Thymus (tissue), 11 donors: Measurements from ENCODE around the gene BIVM. TPM values are rescaled to one million over a fixed set of nuclear protein-coding genes. Genes with fewer than 3 reads are reported as not detected.
"Not testable (repeated sequence)": the region's sequence is repeated elsewhere in the genome, so short reads cannot be mapped to it uniquely, and the experiment has no call there.

ENCODE experiments used
- DNase-seq, 9 donors: peaks; one replicate each; pipeline ENCODE4 v3.0.0-alpha.2; 2013; ENCODE audit warnings: low spot score in 9 of 9, low read depth in 6 of 9, missing footprints in 1 of 9
- H3K27ac ChIP-seq, 2 donors: one replicate each; pipeline ENCODE4 v1.5.1; 2013; ENCODE audit warnings: control low read depth in 1 of 2, low read depth in 1 of 2, low read length in 1 of 2, mild to moderate bottlenecking in 1 of 2, moderate library complexity in 1 of 2
- H3K27me3 ChIP-seq, 2 donors: one replicate each; pipeline ENCODE4 v1.5.1; 2013; ENCODE audit warnings: low read length in 1 of 2; ENCODE audit not compliant: control insufficient read depth in 2 of 2, insufficient read depth in 1 of 2
- H3K36me3 ChIP-seq, 2 donors: one replicate each; pipeline ENCODE4 v1.5.1; 2013; ENCODE audit warnings: low read length in 1 of 2, mild to moderate bottlenecking in 1 of 2, moderate library complexity in 1 of 2; ENCODE audit not compliant: control insufficient read depth in 2 of 2, insufficient read depth in 2 of 2
- H3K4me1 ChIP-seq, 2 donors: one replicate each; pipeline ENCODE4 v1.5.1; 2013; ENCODE audit warnings: low read length in 2 of 2; ENCODE audit not compliant: control insufficient read depth in 2 of 2, insufficient read depth in 2 of 2
- H3K4me3 ChIP-seq, 2 donors: one replicate each; pipeline ENCODE4 v1.5.1; 2013; ENCODE audit warnings: low read length in 2 of 2, control low read depth in 1 of 2, mild to moderate bottlenecking in 1 of 2
- H3K9me3 ChIP-seq, 2 donors: one replicate each; pipeline ENCODE4 v1.5.1; 2013; ENCODE audit warnings: low read length in 1 of 2, mild to moderate bottlenecking in 1 of 2; ENCODE audit not compliant: control insufficient read depth in 2 of 2, insufficient read depth in 1 of 2
- WGBS: extraction: QIAGEN DNeasy Blood & Tissue Kit; methylation state at CpG from one replicate; pipeline ENCODE4 v1.1.7; 2013; 5-methylcytosine and 5-hydroxymethylcytosine counted together
- polyA plus RNA-seq: library from polyadenylated mRNA; stranded (reverse); fragments of 200-250 nt; gene quantifications from one replicate; pipeline ENCODE4 v1.2.3, GENCODE V29; 2013
- total RNA-seq: library from RNA; stranded (reverse); fragments of 120-200 nt; gene quantifications from one replicate; pipeline ENCODE4 v1.2.4, GENCODE V29; 2013
- donor health status: healthy.

Gene BIVM
- total and polyA plus RNA-seq, 2 donors, result 12.2 to 18.0 TPM

DNA sequence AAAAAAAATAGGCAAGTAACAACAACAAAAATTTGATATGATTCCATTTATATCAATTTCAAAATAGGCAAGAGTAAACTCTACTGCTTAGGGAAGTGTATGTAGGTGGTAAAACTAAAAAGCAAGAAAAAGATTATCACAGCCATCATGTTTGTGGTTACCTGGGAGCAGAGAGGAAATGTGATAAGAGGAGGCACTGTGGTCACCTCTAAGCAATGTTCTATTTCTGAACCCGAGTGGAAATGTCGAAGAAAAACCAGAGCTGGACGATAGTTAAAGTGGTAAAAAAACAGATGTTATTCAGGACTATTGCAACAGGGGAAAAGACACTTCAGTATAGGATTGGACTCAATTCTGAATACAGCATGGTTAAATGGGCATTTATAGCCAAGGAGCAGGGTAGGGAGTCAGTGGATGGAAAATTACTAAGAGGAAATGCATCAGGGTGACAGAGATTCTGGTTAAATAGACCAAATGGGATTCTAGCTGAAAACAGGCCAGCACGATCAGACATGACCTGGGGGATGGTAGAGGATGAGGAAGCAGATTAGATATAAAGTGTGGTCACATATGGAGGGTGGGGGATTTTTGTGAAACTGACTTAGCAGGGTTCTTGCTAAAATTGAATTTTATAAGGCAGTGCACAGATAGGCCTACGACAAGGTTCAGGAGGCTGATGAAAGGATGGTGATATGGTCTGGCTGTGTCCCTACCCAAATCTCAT, 19.3 kb upstream of the BIVM start:
- no peaks in the 10 kb centered on the region for H3K27me3 ChIP-seq
- DNase-seq, result peak in 1 of 9 donors; percentile 53
- H3K9me3 ChIP-seq, result peaks cover 0 to 6% of the 10 kb centered on the region in 2 donors
- H3K27ac ChIP-seq, result peak overlapping the region in 1 of 2 donors; percentile 38
- no peak overlapping the region for H3K4me3 ChIP-seq
- no peaks in the 10 kb centered on the region for H3K36me3 ChIP-seq
- H3K4me1 ChIP-seq, result peaks cover 5 to 6% of the 10 kb centered on the region in 2 donors
- 9% methylated on average over 5 of the region's 5 CpGs for WGBS

DNA sequence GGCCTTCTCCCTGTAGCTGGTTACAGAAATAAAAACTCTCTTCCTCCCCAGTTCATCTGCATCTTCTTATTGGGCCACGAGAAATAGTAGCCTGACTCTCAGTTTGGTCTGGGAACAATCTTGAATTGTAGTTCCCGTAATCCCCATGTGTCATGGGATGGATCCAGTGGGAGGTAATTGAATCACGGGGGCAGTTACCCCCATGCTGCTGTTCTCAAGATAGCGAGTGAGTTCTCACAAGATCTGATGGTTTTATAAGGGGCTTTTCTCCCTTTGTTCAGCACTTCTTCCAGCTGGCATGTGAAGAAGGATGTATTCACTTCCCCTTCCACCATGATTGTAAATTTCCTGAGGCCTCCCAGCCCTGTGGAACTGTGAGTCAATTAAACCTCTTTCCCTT, 18.3 kb upstream of the BIVM start:
- not testable (repeated sequence) for H3K9me3 ChIP-seq, DNase-seq, H3K27ac ChIP-seq, H3K4me3 ChIP-seq, H3K36me3 ChIP-seq, H3K4me1 ChIP-seq, H3K27me3 ChIP-seq
- WGBS, result 87% methylated on average over 4 of the region's 4 CpGs

GRCh38 chr13:102781591-102781990, 17.3 kb upstream of the BIVM start:
- H3K4me3 ChIP-seq, result no peak overlapping the region
- H3K9me3 ChIP-seq, result peaks cover 0 to 6% of the 10 kb centered on the region in 2 donors
- no peak for DNase-seq
- H3K36me3 ChIP-seq, result no peaks in the 10 kb centered on the region
- H3K4me1 ChIP-seq, result peaks cover 3 to 4% of the 10 kb centered on the region in 2 donors
- no peak overlapping the region for H3K27ac ChIP-seq
- WGBS, result 98% methylated on average over 1 of the region's 1 CpG
- no peaks in the 10 kb centered on the region for H3K27me3 ChIP-seq

GRCh38 chr13:102784483-102784882, 14.4 kb upstream of the BIVM start:
- 94% methylated on average over 3 of the region's 3 CpGs for WGBS
- Histone ChIP-seq H3K4me1 (peaks cover 0 to 2% of the 10 kb centered on the region in 2 donors), H3K27ac (no peak overlapping the region), H3K36me3 (peaks cover 0 to 4% of the 10 kb centered on the region in 2 donors), H3K27me3 (no peaks in the 10 kb centered on the region), H3K4me3 (no peak overlapping the region), H3K9me3 (peaks cover 0 to 6% of the 10 kb centered on the region in 2 donors)
- no peak for DNase-seq

DNA sequence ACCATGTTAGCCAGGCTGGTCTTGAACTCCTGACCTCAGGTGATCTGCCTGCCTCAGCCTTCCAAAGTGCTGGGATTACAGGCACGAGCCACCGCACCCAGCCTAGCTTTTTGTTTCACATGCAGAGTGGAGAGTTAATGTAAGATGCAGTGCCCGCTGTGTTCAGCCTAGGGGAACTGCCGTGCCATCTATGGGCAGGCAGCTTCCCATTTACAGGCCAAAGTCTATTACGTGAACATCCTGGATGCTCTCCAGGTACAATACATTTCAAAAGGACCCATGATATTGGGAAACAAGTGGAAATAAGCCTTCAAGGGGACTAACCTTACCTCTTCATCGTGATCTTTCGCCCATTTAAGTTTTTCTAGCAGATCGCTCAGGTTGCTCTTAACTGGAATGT, 10.2 kb upstream of the BIVM start:
- H3K27me3 ChIP-seq, result no peaks in the 10 kb centered on the region
- no peak for DNase-seq
- H3K27ac ChIP-seq, result no peak overlapping the region
- 98% methylated on average over 8 of the region's 8 CpGs for WGBS
- H3K36me3 ChIP-seq, result peaks cover 0 to 7% of the 10 kb centered on the region in 2 donors
- no peaks in the 10 kb centered on the region for H3K4me1 ChIP-seq
- H3K9me3 ChIP-seq, result no peaks in the 10 kb centered on the region
- H3K4me3 ChIP-seq, result no peak overlapping the region

DNA sequence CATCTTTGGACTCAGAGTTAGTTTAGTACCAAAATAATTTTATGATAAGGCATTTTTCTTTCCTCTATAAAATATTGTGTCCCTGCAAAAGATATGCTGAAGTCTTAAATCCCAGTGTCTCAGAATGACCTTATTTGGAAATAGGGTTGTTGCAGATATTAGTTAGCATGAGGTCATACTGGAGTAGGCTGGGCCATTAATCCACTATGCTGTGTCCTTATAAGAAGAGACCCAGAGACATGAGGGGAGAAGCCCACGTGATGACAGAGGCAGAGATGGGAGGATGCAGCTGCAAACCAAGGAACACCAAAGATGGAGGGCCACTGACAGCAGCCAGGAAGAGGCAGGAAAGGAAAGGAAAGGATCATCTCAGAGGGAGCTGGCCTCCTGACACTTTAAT, 6.5 kb upstream of the BIVM start:
- no peak for DNase-seq
- 94% methylated on average over 1 of the region's 1 CpG for WGBS

DNA sequence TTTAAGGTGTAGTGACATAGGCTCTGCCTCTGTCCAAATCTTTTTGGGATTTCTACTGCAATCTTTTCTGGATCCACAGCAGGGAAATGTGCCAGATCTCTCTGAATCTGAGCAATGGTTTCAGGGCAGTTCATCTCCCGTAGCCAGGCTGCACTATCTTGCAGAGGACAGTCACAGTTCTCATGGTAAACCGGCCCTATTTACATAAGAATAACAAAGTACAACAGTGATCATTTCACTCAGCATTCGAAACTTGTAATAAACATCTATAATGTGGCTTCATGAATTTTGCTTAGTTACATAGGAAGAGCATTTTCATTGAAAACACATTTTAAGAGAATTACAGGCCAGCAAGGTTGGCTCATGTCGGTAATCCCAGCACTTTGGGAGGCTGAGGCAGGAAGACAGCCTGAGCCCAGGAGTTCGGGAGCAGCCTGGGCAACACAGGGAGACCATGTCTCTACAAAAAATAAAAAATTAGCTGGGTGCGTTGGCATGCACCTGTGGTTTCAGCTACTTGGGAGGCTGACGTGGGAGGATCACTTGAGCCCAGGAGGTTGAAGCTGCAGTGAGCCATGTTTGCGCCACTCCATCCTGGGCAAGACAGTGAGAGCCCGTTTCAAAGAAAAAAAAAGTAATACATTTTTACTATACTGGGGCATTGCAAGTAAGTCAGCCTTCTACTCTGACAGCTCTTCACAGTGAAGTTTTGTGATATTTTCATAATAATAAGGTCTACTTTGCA, 5.1 kb upstream of the BIVM start:
- Histone ChIP-seq H3K27ac (no peak overlapping the region), H3K4me3 (no peak overlapping the region), H3K27me3 (peaks cover 13 to 15% of the 10 kb centered on the region in 2 donors), H3K4me1 (peaks cover 0 to under 1% of the 10 kb centered on the region in 2 donors), H3K36me3 (peaks cover 0 to 6% of the 10 kb centered on the region in 2 donors), H3K9me3 (no peaks in the 10 kb centered on the region)
- WGBS, result 97% methylated on average over 9 of the region's 9 CpGs
- DNase-seq, result no peak

More for the DNA sequence above, 6.5 kb upstream of the BIVM start:
- Histone ChIP-seq H3K36me3 (peaks cover 0 to 7% of the 10 kb centered on the region in 2 donors), H3K27me3 (peaks cover 2% of the 10 kb centered on the region in 2 donors), H3K27ac (no peak overlapping the region), H3K9me3 (no peaks in the 10 kb centered on the region), H3K4me3 (no peak overlapping the region), H3K4me1 (no peaks in the 10 kb centered on the region)

DNA sequence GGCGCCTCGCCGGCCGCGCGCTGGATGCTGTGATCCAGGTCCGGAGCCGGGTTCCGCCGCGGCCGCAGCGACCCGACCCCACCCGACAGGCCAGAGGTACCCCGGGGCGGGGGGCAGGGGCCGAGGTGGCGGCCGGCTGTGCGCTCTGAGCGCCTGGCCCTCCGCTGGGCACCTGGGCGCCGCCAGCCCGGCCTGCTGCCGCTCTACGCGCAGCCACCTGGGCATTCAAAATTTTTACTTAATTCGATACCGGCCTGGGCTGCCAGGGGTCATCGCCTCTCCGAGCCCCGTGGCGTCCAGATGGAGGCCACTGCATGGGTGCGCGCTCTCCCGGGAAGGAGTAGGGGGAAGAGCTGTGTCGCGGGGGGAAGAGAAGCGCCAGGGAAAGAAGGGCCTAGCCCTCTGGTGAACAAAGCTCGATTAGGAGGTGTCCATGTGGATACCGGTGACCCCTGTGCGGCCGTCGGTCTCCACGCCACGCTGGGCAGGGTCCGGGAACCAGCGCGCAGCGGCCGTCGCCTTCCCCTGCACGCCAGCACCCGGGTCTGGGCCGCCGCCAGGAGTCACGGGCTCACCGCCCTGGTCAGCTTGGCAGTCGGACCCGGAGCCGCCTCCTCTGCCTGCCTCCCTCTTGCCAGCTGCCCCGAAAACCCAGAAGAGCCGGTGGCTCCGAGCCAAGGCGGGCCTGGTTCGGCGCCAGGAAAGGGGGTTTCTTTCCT, 666 bp downstream of the BIVM start:
- H3K27me3 ChIP-seq, result peaks cover 22 to 29% of the 10 kb centered on the region in 2 donors
- no peaks in the 10 kb centered on the region for H3K36me3 ChIP-seq
- peak in 3 of 9 donors; percentile 6 to 30 (median 9) for DNase-seq
- H3K27ac ChIP-seq, result no peak overlapping the region
- WGBS, result under 1% methylated on average over 69 of the region's 69 CpGs
- H3K4me3 ChIP-seq, result peak overlapping the region; percentile 63 to 84
- no peaks in the 10 kb centered on the region for H3K9me3 ChIP-seq
- H3K4me1 ChIP-seq, result peaks cover 2 to 20% of the 10 kb centered on the region in 2 donors
